GM12878 (cell line): Measurements from ENCODE around the gene PCK2. TPM values are rescaled to one million over a fixed set of nuclear protein-coding genes. Genes with fewer than 3 reads are reported as not detected.

Experiments used
- EGR1 ChIP-seq, 2 experiments: IDR thresholded peaks; 1 replicate in 1 of 2; 2 replicates in 1 of 2; pipeline ENCODE4 v1.6.1; 2011 to 2012; ENCODE audit warnings: low read depth in 2 of 2, low read length in 2 of 2, borderline replicate concordance in 1 of 2, mild to moderate bottlenecking in 1 of 2, moderate library complexity in 1 of 2
- EZH2 ChIP-seq: IDR thresholded peaks from 2 replicates; pipeline ENCODE4 v1.6.1; 2012; ENCODE audit warnings: low read depth, mild to moderate bottlenecking, control low read depth, inconsistent platforms, low read length, borderline replicate concordance; ENCODE audit not compliant: control insufficient read depth
- GATAD2B ChIP-seq: fragments of 450-650 bp; conservative IDR thresholded peaks from 2 replicates; pipeline ENCODE4 v1.6.1; 2017; ENCODE audit warnings: low read depth, mild to moderate bottlenecking, moderate library complexity
- HDGF ChIP-seq: fragments of 450-650 bp; IDR thresholded peaks from 2 replicates; pipeline ENCODE4 v1.6.1; 2016; ENCODE audit warnings: antibody characterized with exemption
- JUND ChIP-seq: IDR thresholded peaks from 2 replicates; pipeline ENCODE4 v1.6.1; 2012; ENCODE audit warnings: low read depth, mild to moderate bottlenecking, low read length, improper control_type of control experiment, moderate library complexity
- KAT2A ChIP-seq: conservative IDR thresholded peaks from 2 replicates; pipeline ENCODE4 v1.6.1; 2011; ENCODE audit warnings: low read depth, low read length; ENCODE audit not compliant: control insufficient read depth
- LARP7 ChIP-seq: fragments of 450-650 bp; IDR thresholded peaks from 2 replicates; pipeline ENCODE4 v1.6.1; 2017; ENCODE audit warnings: mild to moderate bottlenecking
- MTA3 ChIP-seq: IDR thresholded peaks from 2 replicates; pipeline ENCODE4 v1.6.1; 2012; ENCODE audit warnings: low read length, inconsistent platforms, borderline replicate concordance
- MYB ChIP-seq: fragments of 150-350 bp; IDR thresholded peaks from 2 replicates; pipeline ENCODE4 v1.6.1; 2014; ENCODE audit warnings: mild to moderate bottlenecking, low read depth, low read length, borderline replicate concordance
- NFXL1 ChIP-seq: fragments of 450-650 bp; IDR thresholded peaks from 2 replicates; pipeline ENCODE4 v1.6.1; 2017; ENCODE audit warnings: antibody characterized with exemption, mild to moderate bottlenecking, borderline replicate concordance
- NKRF ChIP-seq: fragments of 450-650 bp; conservative IDR thresholded peaks from 2 replicates; pipeline ENCODE4 v1.6.1; 2017; ENCODE audit warnings: mild to moderate bottlenecking, moderate library complexity
- POLR2AphosphoS5 ChIP-seq: IDR thresholded peaks from 2 replicates; pipeline ENCODE4 v1.6.1; 2011; ENCODE audit warnings: mild to moderate bottlenecking, low read length, inconsistent platforms
- POU2F2 ChIP-seq: IDR thresholded peaks from 3 replicates; pipeline ENCODE4 v1.6.1; 2011; ENCODE audit warnings: low read depth, mild to moderate bottlenecking, low read length, borderline replicate concordance
- RFX5 ChIP-seq: IDR thresholded peaks from 2 replicates; pipeline ENCODE4 v1.6.1; 2011; ENCODE audit warnings: low read depth, low read length, improper control_type of control experiment
- SREBF1 ChIP-seq: IDR thresholded peaks from 2 replicates; pipeline ENCODE4 v1.6.1; 2012; ENCODE audit warnings: mild to moderate bottlenecking, low read length
- STAT3 ChIP-seq: IDR thresholded peaks from 2 replicates; pipeline ENCODE4 v1.6.1; 2011; ENCODE audit warnings: low read depth, low read length, improper control_type of control experiment
- SUPT20H ChIP-seq: IDR thresholded peaks from 2 replicates; pipeline ENCODE4 v1.6.1; 2011; ENCODE audit warnings: low read depth, mild to moderate bottlenecking, low read length, moderate library complexity, borderline replicate concordance; ENCODE audit not compliant: control insufficient read depth
- TCF12 ChIP-seq: IDR thresholded peaks from 2 replicates; pipeline ENCODE4 v1.6.1; 2011; ENCODE audit warnings: low read depth, mild to moderate bottlenecking, low read length
- TCF7 ChIP-seq: IDR thresholded peaks from 2 replicates; pipeline ENCODE4 v1.6.1; 2014; ENCODE audit warnings: antibody characterized with exemption, borderline replicate concordance
- YBX1 ChIP-seq: fragments of 450-650 bp; IDR thresholded peaks from 2 replicates; pipeline ENCODE4 v1.6.1; 2016; ENCODE audit warnings: antibody characterized with exemption
- ZNF622 ChIP-seq: fragments of 450-650 bp; IDR thresholded peaks from 2 replicates; pipeline ENCODE4 v1.6.1; 2017; ENCODE audit warnings: mild to moderate bottlenecking, inconsistent platforms
- ZSCAN29 ChIP-seq: fragments of 450-650 bp; IDR thresholded peaks from 2 replicates; pipeline ENCODE4 v1.6.1; 2017; ENCODE audit warnings: mild to moderate bottlenecking, moderate library complexity
- polyA plus RNA-seq, 11 experiments: library from polyadenylated mRNA; depleted of rRNA in 4 of 11; unstranded in 6 of 11; stranded (reverse) in 5 of 11; fragments of >200 nt; fragmentation: Nextera tagmentation in 4 of 11; fragmentation: Illumina TruSeq in 1 of 11; extraction: Ambion mirVana in 4 of 11; extraction: Trizol in 1 of 11; gene quantifications; 1 replicate in 1 of 11; 2 replicates in 10 of 11; pipeline versions ENCODE4 v1.2.1 to v1.2.3, GENCODE V29; 2011 to 2016; ENCODE audit warnings: inconsistent platforms in 2 of 11, missing spikeins in 2 of 11, low read depth in 1 of 11
- total RNA-seq, 4 experiments: library from RNA; depleted of rRNA in 3 of 4; stranded (reverse); fragments of >200 nt in 3 of 4; fragmentation: Illumina TruSeq in 1 of 4; extraction: Trizol in 1 of 4; gene quantifications; 2 replicates each; pipeline versions ENCODE4 v1.2.1 to v1.2.3, GENCODE V29; 2013 to 2021
- TF ChIP-seq, protein P1 (sequence below): IDR thresholded peaks from 2 replicates; pipeline ENCODE4 v1.6.1; 2012; ENCODE audit warnings: low read length, inconsistent platforms
- TF ChIP-seq, protein P2 (sequence below): fragments of 450-650 bp; IDR thresholded peaks from 2 replicates; pipeline ENCODE4 v1.6.1; 2014; ENCODE audit warnings: mild to moderate bottlenecking
- TF ChIP-seq, protein P3 (sequence below): IDR thresholded peaks from 2 replicates; pipeline ENCODE4 v1.6.1; 2012; ENCODE audit warnings: mild to moderate bottlenecking, low read depth, low read length

Gene PCK2
- total and polyA plus RNA-seq, 10 of the 15 experiments (the other 5 are each of a cell fraction or from before 2014, with no cell fraction given): 6.6 to 110 (median 44.6) TPM

DNA sequence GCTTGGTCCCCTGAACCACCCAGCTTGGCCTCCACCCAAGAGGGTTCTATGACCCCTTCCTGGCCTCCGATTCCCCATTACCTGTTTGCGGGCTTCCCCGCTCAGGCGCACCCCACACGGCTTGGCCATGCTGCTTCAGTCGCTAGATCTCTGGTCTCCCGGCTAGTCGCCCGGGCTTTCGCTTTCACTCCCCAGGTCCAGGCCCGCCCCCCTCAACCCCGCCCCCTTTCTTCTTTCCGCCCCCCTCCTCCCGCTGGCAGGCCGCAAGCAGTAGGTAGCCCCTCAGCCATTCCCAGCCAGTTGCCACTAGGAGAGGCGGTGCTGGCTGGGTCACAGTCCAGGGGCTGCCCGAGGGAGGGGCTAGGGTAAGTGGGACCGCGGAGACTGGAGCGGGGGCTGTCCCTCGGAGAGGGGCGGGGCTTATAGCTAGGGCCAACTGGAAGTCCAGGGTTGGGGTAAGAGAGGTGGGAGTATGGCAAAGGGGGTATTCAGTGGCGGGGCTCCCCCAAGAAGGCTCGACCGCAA is 52.4 kb downstream of the PCK2 start, which contains the start of gene PSME2 (continued):
- TF ChIP-seq MYB (no peak), GATAD2B (no peak), NFXL1 (no peak), TCF7 (no peak), LARP7 (no peak), POU2F2 (0 out of 3 replicates have a peak, but pooled peaks have one; percentile 19), YBX1 (no peak), SUPT20H (no peak), STAT3 (no peak), NKRF (peak; percentile 91), HDGF (no peak), KAT2A (no peak), JUND (no peak), TCF12 (no peak), ZNF622 (no peak), EGR1 (IDR thresholded peaks at IDR 0.05; ENCODE audit: borderline replicate concordance in 1 of 2, low read depth in 2 of 2, low read length in 2 of 2) (peak in 1 of 2 experiments; percentile 5; a peak in 1 of 3 replicates), SREBF1 (no peak), ZSCAN29 (no peak), RFX5 (no peak), EZH2 (no peak), POLR2AphosphoS5 (peak; percentile 80; the same call in 1 of the 2 replicates), MTA3 (no peak)
- TF ChIP-seq, protein P1, sequence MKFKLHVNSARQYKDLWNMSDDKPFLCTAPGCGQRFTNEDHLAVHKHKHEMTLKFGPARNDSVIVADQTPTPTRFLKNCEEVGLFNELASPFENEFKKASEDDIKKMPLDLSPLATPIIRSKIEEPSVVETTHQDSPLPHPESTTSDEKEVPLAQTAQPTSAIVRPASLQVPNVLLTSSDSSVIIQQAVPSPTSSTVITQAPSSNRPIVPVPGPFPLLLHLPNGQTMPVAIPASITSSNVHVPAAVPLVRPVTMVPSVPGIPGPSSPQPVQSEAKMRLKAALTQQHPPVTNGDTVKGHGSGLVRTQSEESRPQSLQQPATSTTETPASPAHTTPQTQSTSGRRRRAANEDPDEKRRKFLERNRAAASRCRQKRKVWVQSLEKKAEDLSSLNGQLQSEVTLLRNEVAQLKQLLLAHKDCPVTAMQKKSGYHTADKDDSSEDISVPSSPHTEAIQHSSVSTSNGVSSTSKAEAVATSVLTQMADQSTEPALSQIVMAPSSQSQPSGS: no peak
- TF ChIP-seq, protein P2, sequence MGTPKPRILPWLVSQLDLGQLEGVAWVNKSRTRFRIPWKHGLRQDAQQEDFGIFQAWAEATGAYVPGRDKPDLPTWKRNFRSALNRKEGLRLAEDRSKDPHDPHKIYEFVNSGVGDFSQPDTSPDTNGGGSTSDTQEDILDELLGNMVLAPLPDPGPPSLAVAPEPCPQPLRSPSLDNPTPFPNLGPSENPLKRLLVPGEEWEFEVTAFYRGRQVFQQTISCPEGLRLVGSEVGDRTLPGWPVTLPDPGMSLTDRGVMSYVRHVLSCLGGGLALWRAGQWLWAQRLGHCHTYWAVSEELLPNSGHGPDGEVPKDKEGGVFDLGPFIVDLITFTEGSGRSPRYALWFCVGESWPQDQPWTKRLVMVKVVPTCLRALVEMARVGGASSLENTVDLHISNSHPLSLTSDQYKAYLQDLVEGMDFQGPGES: no peak
- TF ChIP-seq, protein P3, sequence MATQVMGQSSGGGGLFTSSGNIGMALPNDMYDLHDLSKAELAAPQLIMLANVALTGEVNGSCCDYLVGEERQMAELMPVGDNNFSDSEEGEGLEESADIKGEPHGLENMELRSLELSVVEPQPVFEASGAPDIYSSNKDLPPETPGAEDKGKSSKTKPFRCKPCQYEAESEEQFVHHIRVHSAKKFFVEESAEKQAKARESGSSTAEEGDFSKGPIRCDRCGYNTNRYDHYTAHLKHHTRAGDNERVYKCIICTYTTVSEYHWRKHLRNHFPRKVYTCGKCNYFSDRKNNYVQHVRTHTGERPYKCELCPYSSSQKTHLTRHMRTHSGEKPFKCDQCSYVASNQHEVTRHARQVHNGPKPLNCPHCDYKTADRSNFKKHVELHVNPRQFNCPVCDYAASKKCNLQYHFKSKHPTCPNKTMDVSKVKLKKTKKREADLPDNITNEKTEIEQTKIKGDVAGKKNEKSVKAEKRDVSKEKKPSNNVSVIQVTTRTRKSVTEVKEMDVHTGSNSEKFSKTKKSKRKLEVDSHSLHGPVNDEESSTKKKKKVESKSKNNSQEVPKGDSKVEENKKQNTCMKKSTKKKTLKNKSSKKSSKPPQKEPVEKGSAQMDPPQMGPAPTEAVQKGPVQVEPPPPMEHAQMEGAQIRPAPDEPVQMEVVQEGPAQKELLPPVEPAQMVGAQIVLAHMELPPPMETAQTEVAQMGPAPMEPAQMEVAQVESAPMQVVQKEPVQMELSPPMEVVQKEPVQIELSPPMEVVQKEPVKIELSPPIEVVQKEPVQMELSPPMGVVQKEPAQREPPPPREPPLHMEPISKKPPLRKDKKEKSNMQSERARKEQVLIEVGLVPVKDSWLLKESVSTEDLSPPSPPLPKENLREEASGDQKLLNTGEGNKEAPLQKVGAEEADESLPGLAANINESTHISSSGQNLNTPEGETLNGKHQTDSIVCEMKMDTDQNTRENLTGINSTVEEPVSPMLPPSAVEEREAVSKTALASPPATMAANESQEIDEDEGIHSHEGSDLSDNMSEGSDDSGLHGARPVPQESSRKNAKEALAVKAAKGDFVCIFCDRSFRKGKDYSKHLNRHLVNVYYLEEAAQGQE: no peak
